GM21526 (cell line): ENCODE data around the gene DAB1.
"Not testable (repeated sequence)": the region's sequence is repeated elsewhere in the genome, so short reads cannot be mapped to it uniquely, and the experiment has no call there.

Experiments used
- ATAC-seq: cut with Tn5 transposase; IDR thresholded peaks from one replicate; pipeline ENCODE4 v1.9.1; 2021; ENCODE audit warnings: moderate library complexity; ENCODE audit not compliant: unreplicated experiment, low FRiP score

The DAB1 gene

DNA sequence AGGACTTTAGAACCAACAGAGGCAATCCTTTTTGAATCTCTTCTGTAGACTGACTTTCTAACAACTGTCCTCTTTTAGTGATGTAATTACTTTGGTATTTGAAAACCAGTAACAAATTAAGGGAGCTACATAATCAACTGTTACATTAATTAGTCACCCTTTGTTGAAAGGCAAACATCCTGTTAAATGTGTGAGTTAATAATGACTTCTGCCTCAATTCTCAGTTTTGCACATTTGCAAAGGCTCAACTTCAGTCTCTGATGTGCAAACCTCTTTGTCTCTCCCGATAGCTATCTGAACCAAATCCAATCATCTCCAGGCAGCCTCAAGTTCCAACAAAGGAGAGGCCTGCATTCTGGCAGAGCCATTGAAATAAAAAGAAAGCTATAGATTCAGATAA lies 322.7 kb downstream of the DAB1 start:
- no peak for ATAC-seq

DNA sequence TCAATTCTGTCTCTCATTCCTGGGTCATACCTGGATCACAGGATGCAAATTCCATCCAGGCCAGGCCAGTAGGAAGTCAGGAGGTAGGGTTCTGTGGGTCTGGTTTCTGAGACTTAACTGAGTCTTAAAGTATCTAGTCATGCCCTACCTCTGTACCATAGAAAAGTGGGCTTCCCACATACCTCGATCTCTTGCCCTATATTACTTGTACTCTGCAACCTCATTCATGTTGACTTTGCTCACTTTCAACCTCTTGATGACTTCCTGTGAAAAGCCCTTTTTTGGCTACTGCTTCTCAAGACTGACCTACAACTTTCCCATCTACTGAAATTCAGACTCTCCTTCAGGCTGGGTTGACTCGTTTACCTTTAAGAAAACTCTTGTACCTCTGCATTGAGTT lies 329.1 kb downstream of the DAB1 start:
- no peak for ATAC-seq

DNA sequence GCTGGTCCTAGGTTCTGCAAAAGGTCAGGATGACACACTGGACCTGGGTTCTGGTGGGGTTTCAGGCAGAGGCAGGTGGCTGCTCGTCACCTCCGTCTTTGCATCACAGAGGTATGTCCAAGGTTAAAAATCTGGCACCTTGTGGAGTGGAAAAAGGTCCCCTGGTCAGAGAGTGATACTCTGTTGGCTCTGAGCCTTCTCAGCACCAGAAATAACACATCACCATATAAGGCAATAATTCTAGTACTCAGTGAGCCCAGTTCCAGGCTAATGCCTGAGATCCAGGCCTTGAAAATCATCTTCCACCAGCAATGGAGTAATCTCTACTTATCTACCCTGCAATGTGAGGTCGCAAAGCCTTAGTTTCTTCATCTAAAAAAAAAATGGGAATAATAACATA lies 330.7 kb downstream of the DAB1 start:
- ATAC-seq, result no peak

DNA sequence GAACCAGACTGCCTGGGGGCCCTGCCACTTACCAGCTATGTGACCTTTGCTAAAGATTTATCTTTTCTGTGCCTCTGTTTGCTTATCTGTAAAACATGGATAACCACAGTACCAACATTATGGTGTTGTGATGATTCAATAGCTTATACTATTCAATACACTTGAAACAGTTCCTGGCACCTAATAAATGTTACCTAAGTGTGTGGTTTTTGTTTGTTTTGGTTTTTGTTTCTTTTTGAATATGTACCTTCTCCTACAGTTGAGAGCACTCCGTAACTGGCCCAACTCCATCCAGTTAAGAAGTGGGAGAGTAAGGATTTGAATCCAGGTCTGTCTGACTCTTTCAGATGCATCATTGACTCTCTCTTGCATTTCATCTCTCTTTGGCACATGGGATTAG lies 332.2 kb downstream of the DAB1 start:
- ATAC-seq, result no peak

DNA sequence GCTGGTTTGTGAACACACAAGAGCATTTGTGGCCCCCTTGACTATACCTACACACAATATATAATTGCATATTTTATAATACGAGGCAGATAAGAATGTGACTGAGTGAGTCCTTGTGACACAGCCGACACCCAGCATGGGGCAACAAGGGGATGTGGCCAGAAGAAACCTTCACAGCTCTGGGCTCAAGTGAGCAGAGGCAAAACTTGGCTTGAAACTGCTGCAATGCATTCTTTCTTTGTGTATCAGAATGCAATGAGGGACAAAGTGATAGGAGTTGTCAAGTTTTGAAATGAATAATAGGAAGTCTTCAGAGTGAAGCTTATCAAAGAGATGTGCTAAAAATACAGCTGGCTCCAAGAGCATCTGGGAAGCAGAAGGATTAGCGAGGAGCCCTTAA lies 334.0 kb downstream of the DAB1 start:
- no peak for ATAC-seq

DNA sequence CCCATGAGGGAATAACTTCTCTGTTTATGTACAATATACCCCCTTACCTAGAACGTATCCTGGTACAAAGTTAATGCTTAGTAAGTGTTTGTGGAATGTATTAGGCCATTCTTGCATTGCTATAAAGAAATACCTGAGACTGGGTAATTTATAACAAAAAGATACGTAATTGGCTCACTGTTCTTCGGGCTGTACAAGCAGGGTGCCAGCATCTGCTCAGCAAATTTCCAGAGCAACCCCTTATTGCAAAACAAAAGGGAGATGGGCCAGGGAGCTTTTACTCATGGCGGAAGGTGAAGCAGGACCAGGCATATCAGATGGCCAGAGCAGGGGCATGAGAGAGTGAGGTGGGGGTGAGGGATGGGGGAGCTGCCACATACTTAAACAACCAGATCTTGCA lies 334.6 kb downstream of the DAB1 start:
- no peak for ATAC-seq

DNA sequence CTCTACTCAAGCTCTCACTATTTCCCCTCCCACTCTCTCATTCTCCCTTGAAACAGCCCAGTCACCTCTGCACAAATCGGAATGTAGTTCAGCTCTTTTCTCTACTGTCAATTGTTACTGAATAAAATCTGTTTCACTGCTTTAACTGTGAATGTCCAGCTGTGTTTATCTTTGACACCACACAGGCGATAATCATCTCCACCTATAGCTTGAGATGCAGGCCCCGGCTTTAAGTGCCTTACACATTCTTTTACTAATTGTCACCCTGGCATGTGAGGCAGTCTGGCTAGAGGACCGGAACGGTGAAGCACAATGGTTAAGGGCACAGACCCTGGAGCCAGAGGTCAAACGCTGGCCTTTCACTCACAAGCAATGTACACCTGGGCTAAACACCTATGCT lies 335.2 kb downstream of the DAB1 start:
- no peak for ATAC-seq

DNA sequence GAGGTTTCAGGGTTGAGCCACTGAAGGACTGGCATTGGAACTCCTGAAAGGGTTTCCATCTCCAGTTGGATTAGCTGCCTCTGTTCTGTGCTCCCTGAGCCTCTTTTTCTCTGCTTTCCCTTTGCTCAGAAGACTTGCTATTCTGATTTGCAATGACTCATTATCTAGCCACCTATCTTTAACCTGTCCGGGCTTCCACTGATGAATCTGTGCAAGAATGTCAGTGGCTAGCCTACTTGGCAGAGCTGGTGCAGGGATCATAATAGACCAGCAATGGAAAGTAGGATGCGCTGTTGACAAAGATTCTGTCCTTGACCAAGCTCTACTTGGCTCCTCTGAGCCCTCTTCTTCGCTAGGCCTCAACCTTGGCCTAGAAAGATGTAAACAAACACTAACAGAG lies 336.2 kb downstream of the DAB1 start:
- not testable (repeated sequence) for ATAC-seq

DNA sequence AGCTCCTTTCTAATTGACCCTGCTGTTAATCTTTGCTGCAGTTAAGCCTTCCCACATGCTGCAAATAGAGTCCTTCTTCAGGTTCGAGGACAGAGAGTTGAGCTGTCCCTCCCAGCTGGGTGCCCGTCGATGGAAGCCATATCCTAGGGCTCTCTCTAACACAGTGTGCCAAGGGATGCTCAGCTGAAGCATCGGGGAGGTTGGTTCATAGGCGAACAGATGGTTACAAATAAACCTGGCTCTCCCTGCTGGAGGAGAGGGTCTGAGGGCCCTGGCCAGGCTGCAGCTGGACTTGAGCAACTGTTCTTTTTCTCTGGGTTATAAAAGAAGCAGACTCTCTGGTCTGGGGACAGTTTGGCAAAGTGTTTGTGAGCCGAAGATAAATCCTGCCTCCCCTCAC lies 337.7 kb downstream of the DAB1 start:
- no peak for ATAC-seq

DNA sequence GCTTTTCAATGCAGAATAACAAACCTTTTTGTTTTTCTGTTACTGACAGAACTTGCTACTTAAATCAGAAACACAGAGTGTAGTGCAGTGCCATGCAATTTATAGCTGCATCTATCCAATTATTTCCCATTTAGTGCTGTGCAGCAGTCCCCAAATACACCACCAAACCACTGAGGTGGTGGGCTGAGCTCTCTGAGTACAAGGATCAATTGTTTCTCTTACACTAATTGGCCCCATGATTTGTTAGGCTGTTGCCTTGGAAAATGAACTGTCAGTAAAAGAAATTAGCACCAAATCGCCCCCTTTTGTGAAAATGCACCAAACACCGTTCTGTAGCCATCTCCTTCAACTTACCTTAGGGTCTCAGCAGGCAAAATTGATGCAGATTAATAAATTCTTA lies 339.2 kb downstream of the DAB1 start:
- no peak for ATAC-seq

DNA sequence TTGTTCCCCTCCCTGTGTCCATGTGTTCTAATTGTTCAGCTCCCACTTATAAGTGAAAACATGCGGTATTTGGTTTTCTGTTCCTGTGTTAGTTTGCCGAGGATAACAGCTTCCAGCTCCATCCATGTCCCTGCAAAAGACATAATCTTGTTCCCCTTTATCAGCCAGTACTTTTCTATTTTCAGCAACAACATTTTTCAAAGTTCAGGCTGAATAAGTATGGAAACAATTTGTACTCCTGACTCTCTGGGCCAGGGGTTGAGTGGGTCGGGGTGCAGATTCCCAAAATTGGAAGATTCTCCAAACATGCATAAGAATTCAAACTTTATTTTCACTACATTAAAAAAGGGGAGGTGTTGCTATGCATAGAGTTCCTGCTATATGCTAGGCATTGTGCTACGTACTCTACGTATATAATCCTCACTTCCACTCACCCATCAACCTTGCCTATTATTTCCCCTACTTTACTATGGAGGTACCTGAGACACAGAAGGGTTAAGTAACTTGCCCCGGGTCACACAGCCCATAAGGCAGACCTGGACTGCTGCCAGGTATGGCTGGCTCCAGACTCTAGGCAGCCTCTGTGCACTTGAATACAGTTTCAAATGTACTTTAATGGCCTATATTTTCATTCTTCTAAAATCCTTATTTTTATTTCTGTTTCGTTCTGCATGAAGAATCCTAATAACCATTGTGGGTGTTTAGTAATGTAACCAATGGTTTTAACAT lies 341.0 kb downstream of the DAB1 start:
- no peak for ATAC-seq

DNA sequence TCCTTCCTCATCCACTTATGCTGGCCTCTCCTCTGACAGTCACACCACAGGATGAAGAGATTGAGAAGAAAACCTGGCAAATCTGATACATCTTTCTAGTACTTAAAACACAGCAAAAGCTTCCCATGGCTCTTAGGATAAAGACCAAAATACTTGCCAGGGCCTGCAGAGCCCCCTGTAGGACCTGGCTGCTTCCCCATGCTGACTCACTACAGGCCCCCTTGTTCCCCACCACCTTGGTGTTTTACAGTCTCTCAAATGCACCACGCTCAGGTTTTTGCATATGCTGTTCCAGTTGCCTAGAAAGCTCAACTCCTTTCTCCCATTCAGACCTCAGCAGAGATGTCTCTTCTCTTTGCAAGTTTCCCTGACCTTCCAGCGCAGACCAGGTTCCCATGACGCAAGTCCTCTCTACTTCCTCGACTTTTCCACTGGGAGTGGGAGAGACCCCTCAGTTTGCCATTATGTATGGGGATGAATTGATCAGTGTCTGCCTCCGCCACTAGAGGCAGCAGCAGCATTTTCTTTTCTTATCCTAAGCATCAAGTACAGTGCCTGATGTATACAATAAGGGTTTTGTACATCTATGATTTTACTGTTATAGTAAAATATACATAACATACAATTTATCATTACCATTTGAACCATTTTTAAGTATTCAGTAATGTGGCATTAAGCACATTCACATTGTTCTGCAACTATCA lies 344.3 kb downstream of the DAB1 start:
- no peak for ATAC-seq

DNA sequence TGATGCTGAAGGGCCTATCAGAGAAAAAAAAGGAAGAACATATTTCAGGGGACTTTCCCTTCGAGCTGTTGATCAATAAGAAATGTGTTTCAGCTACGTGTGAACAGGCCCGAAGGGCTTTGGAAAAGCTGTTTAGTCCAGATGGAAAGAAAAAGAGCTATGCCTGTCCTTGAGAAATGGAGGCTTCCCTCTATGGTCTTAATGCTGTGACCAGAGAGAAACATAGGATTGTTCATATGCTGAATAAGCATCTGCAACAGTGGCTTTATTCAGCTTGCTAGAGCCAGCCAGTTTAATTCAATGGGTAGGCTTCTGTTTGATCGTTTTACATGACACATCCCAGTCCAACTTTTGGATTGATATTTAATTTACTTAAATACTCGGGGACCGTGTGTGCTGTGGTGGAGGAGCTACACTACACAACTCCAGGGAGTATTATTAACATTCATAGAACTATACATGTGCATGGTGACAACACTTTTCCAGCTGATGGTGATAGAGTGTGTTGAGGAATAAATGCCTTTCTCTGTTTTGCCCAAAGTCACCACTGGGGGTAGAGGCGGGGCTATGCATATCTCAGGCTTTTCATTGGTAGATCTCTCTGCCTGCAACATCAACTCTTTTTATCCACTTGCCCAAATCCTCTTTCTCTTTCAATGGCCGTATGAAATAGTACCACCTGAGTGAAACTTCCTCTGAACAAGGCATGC lies 351.3 kb downstream of the DAB1 start:
- peak; percentile 86 for ATAC-seq

DNA sequence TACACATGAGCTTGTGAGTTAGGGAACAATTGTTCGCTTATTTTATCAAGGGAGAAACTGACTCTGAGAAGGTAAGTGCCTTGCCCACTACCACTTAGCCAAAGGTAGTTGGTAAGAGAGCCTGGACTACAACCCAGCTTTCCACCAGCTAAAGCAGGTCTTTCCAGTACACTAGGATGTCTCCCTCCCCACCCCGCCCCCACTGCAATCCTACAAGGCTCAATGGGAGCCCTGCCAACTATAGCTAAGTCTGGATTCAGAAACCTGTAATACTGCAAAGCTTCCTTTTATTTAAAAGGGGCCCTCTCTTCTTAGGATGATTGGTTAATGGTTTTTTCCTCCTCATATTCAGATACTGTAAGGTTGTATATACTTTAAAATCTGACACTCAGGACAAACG lies 356.0 kb downstream of the DAB1 start:
- no peak for ATAC-seq

DNA sequence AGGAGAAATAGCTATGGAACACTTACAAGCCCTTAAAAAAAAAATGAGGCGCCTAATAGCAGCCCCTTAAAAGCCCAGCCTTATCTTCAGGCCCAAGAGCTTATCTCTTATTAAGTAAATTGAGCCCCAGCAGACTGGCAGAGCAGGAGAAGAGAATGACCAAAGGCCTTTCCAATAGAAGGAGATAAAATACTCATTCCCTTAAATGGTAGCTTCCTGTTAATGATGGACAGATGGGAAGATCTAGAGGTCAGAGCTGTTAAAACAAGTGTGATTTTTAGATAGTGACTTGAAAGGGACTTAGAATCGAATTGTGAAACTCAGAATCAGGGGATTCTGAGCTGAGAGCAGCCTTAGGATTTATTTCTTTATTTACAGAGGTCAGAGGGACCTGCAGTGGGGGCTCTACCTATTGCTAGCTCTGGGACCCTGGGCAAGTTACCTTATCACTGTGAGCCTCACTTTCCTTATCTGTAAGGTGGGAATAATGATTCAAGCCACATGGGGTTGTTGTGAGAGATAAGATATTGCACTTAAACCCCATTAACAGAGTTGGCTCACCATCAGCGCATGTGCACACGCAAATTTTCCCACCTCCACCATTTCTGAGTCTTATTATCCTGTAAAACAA lies 356.8 kb downstream of the DAB1 start:
- no peak for ATAC-seq

DNA sequence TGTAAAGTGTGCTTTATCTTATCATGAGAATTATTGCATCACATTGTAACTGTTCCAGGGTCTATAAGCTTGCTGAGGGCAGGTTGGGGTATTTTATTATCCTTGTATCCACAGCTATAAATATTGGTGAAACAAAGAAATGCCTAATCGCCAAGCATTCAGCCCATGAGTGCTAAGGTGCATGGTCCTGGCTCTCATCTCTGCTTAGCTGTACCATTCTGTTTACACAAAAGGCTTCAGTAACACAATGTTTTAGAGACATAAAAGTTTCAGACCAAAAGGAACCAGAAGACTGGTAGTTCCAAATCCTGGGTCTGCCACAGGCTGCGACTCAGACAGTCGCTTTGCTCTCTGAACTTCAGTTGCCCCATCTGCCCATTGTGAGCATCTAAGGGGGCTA lies 358.4 kb downstream of the DAB1 start:
- no peak for ATAC-seq

DNA sequence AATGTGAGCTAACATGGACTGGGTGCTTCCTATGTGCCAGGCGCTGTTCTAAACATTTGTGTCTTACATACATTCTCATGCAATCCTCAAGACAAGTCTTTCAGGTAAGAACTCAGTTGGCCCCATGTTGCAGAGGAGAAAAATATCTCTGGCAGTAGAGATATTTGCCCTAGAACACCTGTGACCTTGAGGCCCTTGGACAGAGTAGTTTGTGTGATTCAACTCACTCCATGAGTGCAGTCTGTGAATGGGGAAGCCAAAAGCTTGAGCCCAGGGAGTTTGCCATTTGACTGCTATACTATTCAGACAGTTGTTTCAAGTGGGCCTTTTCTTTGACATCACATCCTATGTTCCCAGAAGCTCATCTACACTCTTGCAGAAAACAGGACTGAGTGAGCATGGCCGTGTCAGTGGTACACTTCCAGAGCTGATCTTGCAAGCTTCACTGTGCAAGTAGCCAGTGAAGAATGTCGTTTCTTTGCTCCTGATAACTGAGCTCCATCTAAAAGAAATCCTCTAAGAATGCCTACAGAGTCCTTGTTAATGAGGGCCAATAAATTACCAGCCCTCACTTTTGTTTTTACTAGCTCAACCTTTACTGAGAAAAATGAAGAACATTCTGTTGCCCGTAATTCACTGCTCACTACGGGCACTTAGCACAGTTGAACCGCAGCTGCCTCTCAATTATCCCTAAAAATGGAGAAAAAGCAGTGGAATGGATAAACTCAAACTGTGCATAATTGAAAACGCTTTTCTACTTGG lies 359.3 kb downstream of the DAB1 start:
- ATAC-seq, result no peak

DNA sequence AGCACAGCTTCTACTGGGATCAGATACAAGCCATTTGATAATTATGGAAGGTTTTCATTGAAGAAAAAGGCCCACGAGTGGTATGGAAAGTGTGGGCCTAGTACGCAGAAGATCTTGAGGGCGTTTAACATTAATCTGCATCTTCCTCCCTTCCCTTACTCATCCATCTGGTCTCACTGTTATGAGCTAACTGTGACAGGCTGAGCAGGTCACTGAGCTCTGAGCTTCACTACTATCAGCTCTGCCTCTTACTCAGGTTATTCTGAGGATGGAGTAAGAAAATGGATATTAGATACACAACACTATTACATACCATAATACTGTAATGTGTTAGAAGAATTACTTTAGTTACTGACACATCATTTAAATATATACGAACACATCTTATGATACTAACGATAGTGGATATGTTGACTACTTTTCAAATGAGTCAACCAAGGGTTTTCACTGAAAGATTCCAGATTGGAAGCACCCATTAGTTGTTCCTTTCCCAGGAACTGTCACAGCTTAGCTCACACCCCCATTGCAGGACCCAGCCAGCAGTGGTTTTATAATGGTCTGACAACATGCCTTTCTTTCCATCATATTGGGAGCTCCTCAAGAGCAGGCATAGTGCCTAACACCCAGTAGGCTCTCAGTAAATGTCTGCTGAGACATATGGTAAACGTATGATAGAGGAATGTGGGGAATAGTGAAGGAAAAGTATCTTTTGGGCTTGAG lies 360.3 kb downstream of the DAB1 start:
- no peak for ATAC-seq

DNA sequence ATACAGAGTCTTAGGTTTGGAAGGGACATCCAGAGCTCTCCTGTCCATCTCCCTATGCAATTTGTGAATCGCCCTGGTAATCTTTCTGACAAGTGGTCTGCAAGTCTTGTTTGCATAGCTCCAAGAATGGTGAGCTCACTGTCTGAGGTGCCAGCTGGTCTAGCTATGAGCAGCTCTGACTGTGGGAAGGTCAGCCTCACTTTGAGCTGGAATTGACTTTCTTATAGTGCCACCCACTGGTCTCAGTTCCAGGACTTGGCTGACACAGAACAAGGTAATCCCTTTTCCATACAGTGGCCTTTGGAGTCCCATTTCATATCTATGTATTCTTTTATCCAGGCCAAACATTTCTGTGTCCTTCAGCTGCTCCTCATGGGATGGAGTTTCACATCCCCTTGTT lies 362.5 kb downstream of the DAB1 start:
- ATAC-seq, result no peak

DNA sequence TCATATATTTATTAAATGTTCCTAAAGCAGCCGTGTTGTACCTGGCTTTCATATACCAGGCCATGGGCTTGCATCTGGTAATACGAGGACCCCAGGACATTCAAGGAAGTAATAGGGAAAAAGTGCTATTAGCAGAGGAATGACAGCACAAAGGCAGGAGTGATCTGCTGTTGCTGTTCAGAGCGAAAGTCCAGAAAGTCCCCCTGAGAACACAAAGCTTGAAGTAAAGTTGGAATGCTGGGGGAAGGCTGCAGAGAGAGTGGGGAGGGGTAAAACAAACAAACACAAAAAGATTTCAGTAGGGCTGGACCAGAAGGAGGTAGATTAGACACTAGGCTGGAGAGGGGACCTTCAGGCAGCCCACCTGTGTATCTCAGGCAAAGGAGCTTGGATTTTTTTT lies 363.4 kb downstream of the DAB1 start:
- no peak for ATAC-seq
